KBM-7 (cell line): ENCODE data around the gene ZNRF1.
"Not testable (repeated sequence)": the region's sequence is repeated elsewhere in the genome, so short reads cannot be mapped to it uniquely, and the experiment has no call there.

Experiments
- DNase-seq: peaks from one replicate; pipeline ENCODE4 v3.0.0-alpha.2; 2015
- in situ Hi-C: fragments of 300-500 bp; cut with MboI; formaldehyde crosslinking; loops from 2 replicates; pipeline ENCODE4 v1.14.3; 2020; ENCODE audit warnings: low sequenced_read_pairs, low pct_unique_long_range_greater_than_20kb, mixed read lengths

ZNRF1 gene

GRCh38 chr16:75116081-75116910 lies 117.5 kb downstream of the ZNRF1 start, which contains the start of gene LDHD:
Gene LDHD, minus strand, starts transcription at chr16:75116780. Its CDS starts 60 bp downstream, at chr16:75116720.
- in situ Hi-C loops: loop anchor here (10.0 kb wide), 1 partner anchor 121 kb away; the partner anchor contains the start of gene ZNRF1
- peak; percentile 79 for DNase-seq

GRCh38 chr16:75116911-75117245 lies 118.1 kb downstream of the ZNRF1 start:
- in situ Hi-C loops: loop anchor here (10.0 kb wide), 1 partner anchor 122 kb away; the partner anchor contains the start of gene ZNRF1

GRCh38 chr16:75118943-75119539 lies 120.2 kb downstream of the ZNRF1 start:
- in situ Hi-C loops: loop anchor here (10.0 kb wide), 1 partner anchor 124 kb away; the partner anchor contains the start of gene ZNRF1
- DNase-seq: no peak

More at GRCh38 chr16:75116911-75117245, 118.1 kb downstream of the ZNRF1 start:
- DNase-seq: no peak

- in situ Hi-C loops: no loop called here
- DNase-seq: no peak
These were observed 121.4 kb downstream of the ZNRF1 start for GRCh38 chr16:75120253-75120652.

GRCh38 chr16:75121949-75122568 lies 123.2 kb downstream of the ZNRF1 start:
- in situ Hi-C loops: no loop called here
- DNase-seq: no peak

GRCh38 chr16:75122609-75123008 lies 123.8 kb downstream of the ZNRF1 start:
- no peak for DNase-seq
- in situ Hi-C loops: no loop called here

GRCh38 chr16:75127713-75128415 lies 129.0 kb downstream of the ZNRF1 start:
- in situ Hi-C loops: no loop called here

GRCh38 chr16:75129421-75130149 lies 130.8 kb downstream of the ZNRF1 start:
- in situ Hi-C loops: not testable (repeated sequence)
- DNase-seq: peak; percentile 55

More at GRCh38 chr16:75127713-75128415, 129.0 kb downstream of the ZNRF1 start:
- DNase-seq: no peak

GRCh38 chr16:75130150-75130771 lies 131.4 kb downstream of the ZNRF1 start:
- in situ Hi-C loops: no loop called here
- no peak for DNase-seq

- DNase-seq: no peak
- in situ Hi-C loops: no loop called here
These were observed 132.3 kb downstream of the ZNRF1 start for GRCh38 chr16:75131081-75131480.

GRCh38 chr16:75138233-75138632 lies 139.4 kb downstream of the ZNRF1 start:
- in situ Hi-C loops: no loop called here
- DNase-seq: no peak

GRCh38 chr16:75138636-75139035 lies 139.8 kb downstream of the ZNRF1 start:
- in situ Hi-C loops: no loop called here
- DNase-seq: no peak

GRCh38 chr16:75139498-75139897 lies 140.7 kb downstream of the ZNRF1 start:
- in situ Hi-C loops: no loop called here
- DNase-seq: no peak

GRCh38 chr16:75143941-75144340 lies 145.1 kb downstream of the ZNRF1 start:
- in situ Hi-C loops: no loop called here
- no peak for DNase-seq

- in situ Hi-C loops: no loop called here
- no peak for DNase-seq
These were observed 149.1 kb downstream of the ZNRF1 start for GRCh38 chr16:75147968-75148310.

GRCh38 chr16:75148311-75149195 lies 149.7 kb downstream of the ZNRF1 start, which contains the start of gene ZFP1:
Gene ZFP1, plus strand, starts transcription at chr16:75148524. Its CDS starts 4,428 bp downstream, at chr16:75152952.
- DNase-seq: peak; percentile 93
- in situ Hi-C loops: no loop called here

GRCh38 chr16:75151798-75152197 lies 153.0 kb downstream of the ZNRF1 start:
- in situ Hi-C loops: no loop called here
- DNase-seq: no peak
